ENCODE data around the gene APEH. TPM values are rescaled to one million over a fixed set of nuclear protein-coding genes. Genes with fewer than 3 reads are reported as not detected.

APEH gene
- total and polyA plus RNA-seq, 10 of the 15 experiments (the other 5 are each of a cell fraction or from before 2014, with no cell fraction given) = 74.4 to 214 (median 131) TPM

DNA sequence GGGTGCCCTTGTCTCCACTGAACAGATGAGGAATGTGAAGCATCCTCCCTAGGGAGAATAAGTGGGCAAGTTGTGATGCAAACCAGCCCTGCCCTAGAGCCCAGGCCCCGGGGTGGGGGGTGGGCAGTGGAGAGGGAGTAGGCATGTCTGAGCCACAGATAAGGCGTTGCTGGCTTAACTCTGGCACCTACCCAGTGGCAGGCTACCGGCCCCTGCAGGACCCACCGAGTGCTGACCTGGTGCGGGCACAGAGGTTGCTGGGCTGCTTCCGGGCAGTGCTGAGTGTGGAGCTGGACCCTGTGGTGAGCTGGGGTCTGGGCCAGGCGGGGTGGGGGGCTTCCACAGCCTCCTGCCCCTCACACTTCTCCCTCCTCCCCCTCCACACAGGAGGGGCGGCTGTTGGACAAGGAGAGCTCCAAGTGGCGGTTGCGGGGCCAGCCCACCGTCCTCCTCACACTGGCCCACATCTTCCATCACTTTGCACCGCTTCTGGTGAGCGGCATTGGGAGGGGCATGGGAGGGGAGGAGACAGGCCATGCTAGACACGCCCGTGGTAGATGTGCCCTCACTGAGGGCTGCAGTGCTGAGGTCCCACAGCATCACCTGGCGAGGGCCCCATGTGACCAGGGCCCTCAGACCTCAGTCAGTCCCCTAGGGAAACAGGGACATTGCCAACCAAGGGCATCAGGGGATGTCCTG, 25.3 kb downstream of the APEH start:
- BruUV-seq (replicated peaks) = no TSS peak
- Histone ChIP-seq H3K4me2 (ENCODE audit: control insufficient read depth, insufficient read depth) (no peak overlapping the region), H3K4me3 (no peak overlapping the region), H2AFZ (ENCODE audit: control insufficient read depth, low read depth, low read length) (no peak overlapping the region), H3K4me1 (ENCODE audit: control insufficient read depth, insufficient read depth, low read length) (no peaks in the 10 kb centered on the region), H4K20me1 (ENCODE audit: control insufficient read depth, insufficient read depth) (no peaks in the 10 kb centered on the region), H3K9me3 (replicated peaks; ENCODE audit: control insufficient read depth, insufficient read depth, low read length) (no peaks in the 10 kb centered on the region), H3K27me3 (replicated peaks in 1 of 2; ENCODE audit: control insufficient read depth in 2 of 2, insufficient read depth in 2 of 2, low read length in 1 of 2) (no peaks in the 10 kb centered on the region), H3K27ac (ENCODE audit: control insufficient read depth, insufficient read depth) (no peak overlapping the region), H3K79me2 (ENCODE audit: control insufficient read depth, insufficient read depth, low read length) (no peaks in the 10 kb centered on the region), H3K9ac (ENCODE audit: control insufficient read depth, insufficient read depth, low read length) (no peak overlapping the region), H3K36me3 (ENCODE audit: control insufficient read depth in 2 of 2, insufficient read depth in 2 of 2, low read length in 1 of 2) (peaks cover 0 to 5% of the 10 kb centered on the region in 2 experiments; a peak in 3 of 4 replicates)
- intact Hi-C loops (cut with micrococcal nuclease; ENCODE audit: unreplicated experiment) = no loop called here
- RAD21 ChIA-PET (ENCODE audit: unreplicated experiment) = no interaction called here
- CTCF ChIA-PET = no interaction called here
- POLR2A ChIA-PET = no interaction called here
- in situ Hi-C loops (cut with MboI) = no loop called here
- ATAC-seq = no peak
- SMC1A ChIA-PET (ENCODE audit: uncharacterized antibody, unreplicated experiment) = no interaction called here
- no peak for DNase-seq (ENCODE audit: low read depth, low spot score)
- no peak for FAIRE-seq
- 82% methylated on average over 16 of the region's 16 CpGs for WGBS (ENCODE audit: insufficient coverage, insufficient replicate concordance, low lambda C conversion rate, missing lambda C conversion rate)
- TF ChIP-seq STAT3 (IDR thresholded peaks at IDR 0.05; ENCODE audit: low read depth, low read length) (no peak), CHD4 (IDR thresholded peaks at IDR 0.05) (no peak), TCF3 (IDR thresholded peaks at IDR 0.05; ENCODE audit: borderline replicate concordance, insufficient read depth, low read depth, low read length) (no peak), RAD21 (IDR thresholded peaks at IDR 0.05; ENCODE audit: insufficient read depth, low read depth, low read length) (no peak), EP300 (IDR thresholded peaks at IDR 0.05; ENCODE audit: borderline replicate concordance in 1 of 2, control insufficient read depth in 1 of 2, low read depth in 2 of 2, low read length in 2 of 2) (no peak), NBN (IDR thresholded peaks at IDR 0.05) (no peak), CBX3 (IDR thresholded peaks at IDR 0.05; ENCODE audit: borderline replicate concordance, low read depth) (no peak), SMC3 (IDR thresholded peaks at IDR 0.05; ENCODE audit: borderline replicate concordance, low read length) (no peak), IKZF1 (conservative IDR thresholded peaks at IDR 0.05) (no peak), CHD2 (IDR thresholded peaks at IDR 0.05; ENCODE audit: borderline replicate concordance, low read depth, low read length) (no peak), SMAD1 (IDR thresholded peaks at IDR 0.05; ENCODE audit: low read depth, partially characterized antibody) (no peak)
- TF ChIP-seq, protein P1, sequence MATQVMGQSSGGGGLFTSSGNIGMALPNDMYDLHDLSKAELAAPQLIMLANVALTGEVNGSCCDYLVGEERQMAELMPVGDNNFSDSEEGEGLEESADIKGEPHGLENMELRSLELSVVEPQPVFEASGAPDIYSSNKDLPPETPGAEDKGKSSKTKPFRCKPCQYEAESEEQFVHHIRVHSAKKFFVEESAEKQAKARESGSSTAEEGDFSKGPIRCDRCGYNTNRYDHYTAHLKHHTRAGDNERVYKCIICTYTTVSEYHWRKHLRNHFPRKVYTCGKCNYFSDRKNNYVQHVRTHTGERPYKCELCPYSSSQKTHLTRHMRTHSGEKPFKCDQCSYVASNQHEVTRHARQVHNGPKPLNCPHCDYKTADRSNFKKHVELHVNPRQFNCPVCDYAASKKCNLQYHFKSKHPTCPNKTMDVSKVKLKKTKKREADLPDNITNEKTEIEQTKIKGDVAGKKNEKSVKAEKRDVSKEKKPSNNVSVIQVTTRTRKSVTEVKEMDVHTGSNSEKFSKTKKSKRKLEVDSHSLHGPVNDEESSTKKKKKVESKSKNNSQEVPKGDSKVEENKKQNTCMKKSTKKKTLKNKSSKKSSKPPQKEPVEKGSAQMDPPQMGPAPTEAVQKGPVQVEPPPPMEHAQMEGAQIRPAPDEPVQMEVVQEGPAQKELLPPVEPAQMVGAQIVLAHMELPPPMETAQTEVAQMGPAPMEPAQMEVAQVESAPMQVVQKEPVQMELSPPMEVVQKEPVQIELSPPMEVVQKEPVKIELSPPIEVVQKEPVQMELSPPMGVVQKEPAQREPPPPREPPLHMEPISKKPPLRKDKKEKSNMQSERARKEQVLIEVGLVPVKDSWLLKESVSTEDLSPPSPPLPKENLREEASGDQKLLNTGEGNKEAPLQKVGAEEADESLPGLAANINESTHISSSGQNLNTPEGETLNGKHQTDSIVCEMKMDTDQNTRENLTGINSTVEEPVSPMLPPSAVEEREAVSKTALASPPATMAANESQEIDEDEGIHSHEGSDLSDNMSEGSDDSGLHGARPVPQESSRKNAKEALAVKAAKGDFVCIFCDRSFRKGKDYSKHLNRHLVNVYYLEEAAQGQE (IDR thresholded peaks at IDR 0.05; ENCODE audit: low read depth, low read length) = no peak
- TF ChIP-seq, protein P2, sequence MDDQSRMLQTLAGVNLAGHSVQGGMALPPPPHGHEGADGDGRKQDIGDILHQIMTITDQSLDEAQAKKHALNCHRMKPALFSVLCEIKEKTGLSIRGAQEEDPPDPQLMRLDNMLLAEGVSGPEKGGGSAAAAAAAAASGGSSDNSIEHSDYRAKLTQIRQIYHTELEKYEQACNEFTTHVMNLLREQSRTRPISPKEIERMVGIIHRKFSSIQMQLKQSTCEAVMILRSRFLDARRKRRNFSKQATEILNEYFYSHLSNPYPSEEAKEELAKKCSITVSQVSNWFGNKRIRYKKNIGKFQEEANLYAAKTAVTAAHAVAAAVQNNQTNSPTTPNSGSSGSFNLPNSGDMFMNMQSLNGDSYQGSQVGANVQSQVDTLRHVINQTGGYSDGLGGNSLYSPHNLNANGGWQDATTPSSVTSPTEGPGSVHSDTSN (IDR thresholded peaks at IDR 0.05; ENCODE audit: insufficient replicate concordance, low read depth, low read length) = no peak
- TF ChIP-seq, protein P3, sequence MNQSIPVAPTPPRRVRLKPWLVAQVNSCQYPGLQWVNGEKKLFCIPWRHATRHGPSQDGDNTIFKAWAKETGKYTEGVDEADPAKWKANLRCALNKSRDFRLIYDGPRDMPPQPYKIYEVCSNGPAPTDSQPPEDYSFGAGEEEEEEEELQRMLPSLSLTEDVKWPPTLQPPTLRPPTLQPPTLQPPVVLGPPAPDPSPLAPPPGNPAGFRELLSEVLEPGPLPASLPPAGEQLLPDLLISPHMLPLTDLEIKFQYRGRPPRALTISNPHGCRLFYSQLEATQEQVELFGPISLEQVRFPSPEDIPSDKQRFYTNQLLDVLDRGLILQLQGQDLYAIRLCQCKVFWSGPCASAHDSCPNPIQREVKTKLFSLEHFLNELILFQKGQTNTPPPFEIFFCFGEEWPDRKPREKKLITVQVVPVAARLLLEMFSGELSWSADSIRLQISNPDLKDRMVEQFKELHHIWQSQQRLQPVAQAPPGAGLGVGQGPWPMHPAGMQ (IDR thresholded peaks at IDR 0.05; ENCODE audit: borderline replicate concordance) = no peak
- TF ChIP-seq, protein P4, sequence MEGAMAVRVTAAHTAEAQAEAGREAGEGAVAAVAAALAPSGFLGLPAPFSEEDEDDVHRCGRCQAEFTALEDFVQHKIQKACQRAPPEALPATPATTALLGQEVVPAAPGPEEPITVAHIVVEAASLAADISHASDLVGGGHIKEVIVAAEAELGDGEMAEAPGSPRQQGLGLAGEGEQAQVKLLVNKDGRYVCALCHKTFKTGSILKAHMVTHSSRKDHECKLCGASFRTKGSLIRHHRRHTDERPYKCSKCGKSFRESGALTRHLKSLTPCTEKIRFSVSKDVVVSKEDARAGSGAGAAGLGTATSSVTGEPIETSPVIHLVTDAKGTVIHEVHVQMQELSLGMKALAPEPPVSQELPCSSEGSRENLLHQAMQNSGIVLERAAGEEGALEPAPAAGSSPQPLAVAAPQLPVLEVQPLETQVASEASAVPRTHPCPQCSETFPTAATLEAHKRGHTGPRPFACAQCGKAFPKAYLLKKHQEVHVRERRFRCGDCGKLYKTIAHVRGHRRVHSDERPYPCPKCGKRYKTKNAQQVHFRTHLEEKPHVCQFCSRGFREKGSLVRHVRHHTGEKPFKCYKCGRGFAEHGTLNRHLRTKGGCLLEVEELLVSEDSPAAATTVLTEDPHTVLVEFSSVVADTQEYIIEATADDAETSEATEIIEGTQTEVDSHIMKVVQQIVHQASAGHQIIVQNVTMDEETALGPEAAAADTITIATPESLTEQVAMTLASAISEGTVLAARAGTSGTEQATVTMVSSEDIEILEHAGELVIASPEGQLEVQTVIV (IDR thresholded peaks at IDR 0.05; ENCODE audit: borderline replicate concordance, partially characterized antibody) = no peak

Measured in GM12878 (cell line).